Thyroid gland (tissue), 4 donors: Measurements from ENCODE around the gene P2RY12.

ENCODE experiments used
- CTCF ChIP-seq, 6 experiments: fragments of 200-600 bp in 3 of 6; fragments of 450-650 bp in 3 of 6; sonication (generic) in 3 of 6; IDR thresholded peaks; one replicate each; pipeline ENCODE4 v1.5.1; 2016 to 2019; ENCODE audit warnings: antibody characterized with exemption in 6 of 6, mild to moderate bottlenecking in 2 of 6, inconsistent platforms in 1 of 6, moderate library complexity in 1 of 6
- POLR2A ChIP-seq, 2 donors: fragments of 450-650 bp; IDR thresholded peaks; one replicate each; pipeline ENCODE4 v1.6.1; 2017; ENCODE audit warnings: antibody characterized with exemption in 2 of 2, mild to moderate bottlenecking in 2 of 2, moderate library complexity in 1 of 2

GRCh38 chr3:151407928-151408327, 23.4 kb upstream of the P2RY12 start:
- TF ChIP-seq CTCF (IDR thresholded peaks at IDR 0.05) (no peak), POLR2A (IDR thresholded peaks at IDR 0.05) (no peak)
